Inflammatory macrophage (primary cell): ENCODE data around the gene TRAF2.

ENCODE experiments used
- DNase-seq, 2 donors: peaks; one replicate each; pipeline ENCODE4 v3.0.0-alpha.2; 2020 to 2022

TRAF2 gene

DNA sequence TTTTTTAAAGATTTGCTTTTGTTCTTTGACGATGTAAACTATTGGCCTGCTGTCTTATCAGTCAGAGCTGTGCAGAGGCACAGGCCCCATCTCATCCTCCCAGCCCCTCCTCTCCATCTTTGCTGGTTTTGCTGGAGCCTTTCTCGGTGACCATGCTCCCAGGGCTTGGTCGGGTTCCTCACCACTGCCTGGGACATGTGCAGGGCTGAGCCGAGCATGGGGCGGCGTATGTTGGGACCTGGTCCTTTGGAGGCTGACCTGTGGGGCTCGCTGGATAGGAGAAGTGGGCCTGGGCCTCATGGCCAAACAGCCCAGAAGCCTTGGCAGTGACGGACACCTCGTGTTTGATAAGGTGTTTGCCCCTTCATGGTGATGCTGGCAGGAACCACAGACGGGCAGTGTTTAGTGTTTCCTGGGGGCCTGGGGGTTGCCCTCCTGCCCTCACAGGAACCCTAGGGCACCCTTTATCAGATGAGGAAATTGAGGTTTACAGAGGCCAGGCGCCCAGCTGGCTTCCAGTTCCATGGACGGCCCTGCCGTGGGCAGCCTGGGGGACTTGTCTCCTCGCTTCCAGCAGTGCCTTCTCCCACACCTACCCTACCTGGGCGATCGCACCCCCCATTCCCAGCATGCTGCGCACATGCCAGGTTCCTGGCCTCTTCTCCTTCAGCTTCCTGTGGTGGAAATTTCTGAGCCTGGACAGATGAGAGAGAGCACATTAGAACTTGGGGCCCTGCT is 27.6 kb downstream of the TRAF2 start:
- no peak for DNase-seq

DNA sequence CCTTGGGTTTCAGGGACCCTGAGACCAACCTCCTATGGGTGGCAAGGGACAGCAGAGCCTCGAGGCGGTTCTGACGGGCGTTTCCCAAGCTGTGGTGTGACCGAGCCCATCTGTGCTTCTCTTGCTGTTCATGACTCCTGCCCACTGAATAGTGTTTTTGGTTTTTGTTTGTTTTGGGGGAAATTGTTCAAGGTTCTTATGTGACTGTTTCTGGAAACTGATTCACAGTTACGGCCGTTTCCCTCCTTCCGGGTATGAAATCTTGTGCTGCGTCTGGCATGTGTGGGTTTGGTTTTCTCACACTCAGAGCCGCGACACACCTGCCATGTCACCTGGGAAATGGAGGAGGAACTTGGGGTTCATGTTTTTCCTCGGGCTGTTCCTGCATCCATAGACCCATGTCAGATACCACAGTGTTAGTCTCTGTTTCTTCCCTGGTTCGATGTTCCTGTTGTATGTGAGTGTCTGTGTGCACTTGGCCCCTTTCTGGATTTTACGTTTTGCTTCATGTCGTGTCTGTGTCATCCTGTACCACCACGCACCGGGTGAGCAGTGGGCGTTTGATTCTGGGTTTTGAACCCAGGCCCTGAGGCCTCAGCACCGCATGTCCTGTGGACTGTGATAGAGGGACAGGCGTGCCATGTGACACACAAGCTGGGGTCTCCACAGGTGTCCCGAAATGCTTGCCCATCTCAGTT is 29.5 kb downstream of the TRAF2 start:
- no peak for DNase-seq

DNA sequence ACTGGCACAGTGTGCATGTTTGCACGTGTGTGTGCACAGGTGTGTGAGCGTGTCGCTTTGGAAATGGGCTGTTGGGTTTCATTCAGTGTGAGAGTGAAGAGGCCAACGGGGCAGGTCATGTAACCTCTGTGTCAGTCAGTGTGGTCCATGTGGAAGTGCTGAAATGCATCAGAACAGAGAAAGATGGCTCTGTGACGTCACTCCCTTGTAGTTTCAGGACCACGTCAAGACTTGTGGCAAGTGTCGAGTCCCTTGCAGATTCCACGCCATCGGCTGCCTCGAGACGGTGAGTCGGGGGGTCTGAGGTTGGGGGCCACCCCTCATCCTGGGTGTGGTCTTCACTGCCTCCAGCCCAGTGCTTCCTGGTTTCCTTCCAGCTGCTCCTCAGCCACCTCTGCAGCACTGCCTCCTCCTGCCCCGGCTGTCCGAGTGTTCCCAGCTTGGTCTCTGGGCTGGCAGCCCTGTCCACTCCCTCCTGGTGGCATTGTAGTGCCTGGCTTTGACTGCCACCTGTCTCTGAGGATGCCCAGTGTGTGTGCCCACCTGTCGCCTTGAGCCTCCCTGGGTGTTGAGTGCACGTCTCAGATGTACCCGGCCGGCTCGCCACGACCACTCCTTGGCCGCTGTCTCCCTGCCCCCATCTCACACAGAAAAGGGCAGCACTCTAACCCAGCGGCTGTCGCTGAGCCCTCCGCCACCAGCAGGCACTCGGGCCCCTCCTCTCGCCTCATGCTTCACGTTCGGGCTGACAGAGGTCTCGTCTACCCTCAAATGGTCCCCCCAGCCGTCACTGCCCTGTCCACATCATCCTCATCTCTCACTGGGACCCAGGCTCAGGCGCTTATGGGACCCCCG is 30.2 kb downstream of the TRAF2 start:
- no peak for DNase-seq

DNA sequence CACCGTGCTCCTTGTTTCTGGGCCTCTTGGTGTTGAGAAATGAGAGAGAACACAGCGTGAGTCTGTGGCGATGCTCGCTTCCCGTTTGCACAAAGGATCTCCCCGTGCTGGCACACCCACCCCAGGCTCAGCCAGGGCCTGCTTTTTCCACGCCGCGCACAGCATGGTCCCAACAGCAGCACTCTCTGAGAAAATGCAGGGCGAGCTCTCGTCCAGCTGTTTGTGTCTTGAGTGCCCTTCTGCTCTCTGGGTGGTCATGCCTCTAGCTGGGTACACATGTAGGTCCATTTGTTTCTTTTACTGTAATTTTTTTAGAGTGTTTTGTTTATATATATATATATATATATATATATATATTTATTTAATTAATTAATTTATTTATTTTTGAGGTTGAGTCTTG is 31.6 kb downstream of the TRAF2 start:
- DNase-seq: no peak

DNA sequence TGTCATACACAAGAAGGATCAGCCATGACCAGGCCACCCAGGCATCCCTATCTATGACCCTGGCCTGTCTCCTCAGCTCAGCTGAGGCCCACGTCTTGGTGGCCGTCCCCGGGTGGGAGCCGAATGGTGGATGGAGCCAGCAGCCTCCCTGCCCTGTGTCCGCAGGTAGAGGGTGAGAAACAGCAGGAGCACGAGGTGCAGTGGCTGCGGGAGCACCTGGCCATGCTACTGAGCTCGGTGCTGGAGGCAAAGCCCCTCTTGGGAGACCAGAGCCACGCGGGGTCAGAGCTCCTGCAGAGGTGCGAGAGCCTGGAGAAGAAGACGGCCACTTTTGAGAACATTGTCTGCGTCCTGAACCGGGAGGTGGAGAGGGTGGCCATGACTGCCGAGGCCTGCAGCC is 33.8 kb downstream of the TRAF2 start:
- no peak for DNase-seq

DNA sequence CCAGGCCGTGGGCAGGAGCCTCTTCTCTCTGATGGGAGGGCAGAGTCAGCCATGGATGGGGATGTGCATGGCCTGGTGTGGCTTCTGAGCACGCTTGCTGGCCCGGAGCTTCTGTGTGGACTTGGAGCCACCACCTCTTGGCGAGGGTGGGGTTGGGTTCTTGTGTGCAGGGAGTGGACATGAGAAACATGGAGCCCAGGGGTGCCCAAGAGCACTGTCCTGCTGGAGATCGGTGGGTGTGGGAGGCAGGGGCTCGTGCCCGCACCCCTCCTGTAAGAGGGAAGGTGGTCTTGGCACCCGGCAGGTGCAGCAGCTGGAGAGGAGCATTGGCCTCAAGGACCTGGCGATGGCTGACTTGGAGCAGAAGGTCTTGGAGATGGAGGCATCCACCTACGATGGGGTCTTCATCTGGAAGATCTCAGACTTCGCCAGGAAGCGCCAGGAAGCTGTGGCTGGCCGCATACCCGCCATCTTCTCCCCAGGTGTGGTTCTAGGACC is 34.5 kb downstream of the TRAF2 start:
- no peak for DNase-seq

DNA sequence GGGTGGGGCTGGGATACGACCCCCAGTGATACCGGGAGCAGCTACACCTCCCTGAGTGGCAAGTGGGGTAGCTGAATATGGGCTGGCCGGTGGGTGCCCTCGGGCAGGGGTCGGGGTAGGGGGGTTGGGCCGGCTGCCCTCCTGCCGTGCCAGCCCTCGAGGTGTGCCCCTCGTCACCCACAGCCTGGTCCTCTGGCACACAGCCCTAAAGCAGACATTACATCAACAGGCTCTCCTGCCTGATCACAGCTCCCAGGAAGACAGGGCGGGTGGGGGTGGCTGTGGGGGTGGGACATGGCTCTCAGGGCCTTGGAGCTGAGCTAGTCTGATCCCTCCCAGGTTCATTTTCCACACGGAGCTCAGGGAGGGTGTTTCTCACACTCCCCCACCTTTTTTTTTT is 35.0 kb downstream of the TRAF2 start:
- no peak for DNase-seq

DNA sequence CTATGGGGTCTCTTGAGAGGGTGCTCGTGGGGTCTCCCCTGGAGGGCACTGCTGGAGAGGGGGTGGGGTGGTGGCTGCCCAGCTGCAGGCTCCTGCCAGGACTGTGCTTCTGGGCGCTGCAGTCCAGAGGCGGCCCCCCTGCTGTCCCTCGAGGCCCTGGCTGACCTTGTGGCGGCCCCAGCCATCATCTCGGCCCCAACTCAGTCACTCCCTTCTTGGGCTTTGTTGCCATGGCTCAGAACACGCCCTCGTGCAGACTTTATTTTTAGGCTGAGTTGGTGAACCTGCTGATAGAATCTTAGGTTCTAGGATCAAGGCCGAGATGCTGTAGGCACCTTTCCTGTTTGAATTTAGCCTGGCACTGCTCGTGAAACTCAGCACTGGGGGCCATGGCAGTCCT is 35.4 kb downstream of the TRAF2 start:
- DNase-seq: no peak

DNA sequence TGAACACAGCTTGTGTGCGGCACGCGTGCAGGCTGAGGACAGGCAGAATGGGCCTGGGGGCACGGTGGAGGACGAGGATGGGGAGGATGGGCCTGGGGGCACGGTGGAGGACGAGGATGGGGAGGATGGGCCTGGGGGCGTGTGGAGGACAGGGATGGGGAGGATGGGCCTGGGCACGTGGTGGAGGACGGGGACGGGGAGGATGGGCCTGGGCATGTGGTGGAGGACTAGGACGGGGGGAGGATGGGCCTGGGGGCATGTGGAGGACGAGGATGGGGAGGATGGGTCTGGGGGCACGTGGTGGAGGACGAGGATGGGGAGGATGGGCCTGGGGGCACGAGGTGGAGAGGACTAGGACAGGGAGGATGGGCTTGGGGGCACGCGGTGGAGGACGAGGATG is 36.2 kb downstream of the TRAF2 start:
- no peak for DNase-seq

DNA sequence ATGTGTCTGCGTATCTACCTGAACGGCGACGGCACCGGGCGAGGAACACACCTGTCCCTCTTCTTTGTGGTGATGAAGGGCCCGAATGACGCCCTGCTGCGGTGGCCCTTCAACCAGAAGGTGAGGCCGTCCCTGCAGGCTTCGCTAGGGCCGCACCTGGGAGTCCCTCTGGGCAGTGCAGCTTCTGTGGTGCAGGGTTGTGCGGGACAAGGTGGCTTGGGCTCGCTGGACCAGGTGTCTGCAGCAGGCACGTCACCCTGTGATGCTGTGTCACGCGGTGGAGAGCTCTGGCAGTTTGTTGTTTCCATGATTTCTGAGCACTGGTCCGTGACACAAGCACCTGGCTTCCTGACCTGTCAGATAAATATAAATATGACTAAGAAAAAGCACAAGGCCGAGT is 37.6 kb downstream of the TRAF2 start:
- no peak for DNase-seq

DNA sequence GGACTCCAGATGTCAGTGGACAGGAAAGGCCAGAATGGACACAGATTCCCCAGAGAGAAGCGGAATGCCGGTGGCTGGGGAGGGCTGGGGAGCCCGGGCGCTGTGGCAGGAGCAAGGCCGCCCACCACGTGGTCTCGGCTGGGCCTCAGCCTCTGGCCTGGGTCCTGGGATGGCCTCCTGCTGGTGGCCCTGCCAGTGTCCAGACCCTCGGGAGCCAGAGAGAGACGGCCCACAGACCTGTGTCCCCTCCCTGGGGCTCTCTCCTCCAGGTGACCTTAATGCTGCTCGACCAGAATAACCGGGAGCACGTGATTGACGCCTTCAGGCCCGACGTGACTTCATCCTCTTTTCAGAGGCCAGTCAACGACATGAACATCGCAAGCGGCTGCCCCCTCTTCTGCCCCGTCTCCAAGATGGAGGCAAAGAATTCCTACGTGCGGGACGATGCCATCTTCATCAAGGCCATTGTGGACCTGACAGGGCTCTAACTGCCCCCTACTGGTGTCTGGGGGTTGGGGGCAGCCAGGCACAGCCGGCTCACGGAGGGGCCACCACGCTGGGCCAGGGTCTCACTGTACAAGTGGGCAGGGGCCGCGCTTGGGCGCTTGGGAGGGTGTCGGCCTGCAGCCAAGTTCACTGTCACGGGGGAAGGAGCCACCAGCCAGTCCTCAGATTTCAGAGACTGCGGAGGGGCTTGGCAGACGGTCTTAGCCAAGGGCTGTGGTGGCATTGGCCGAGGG is 39.3 kb downstream of the TRAF2 start:
- DNase-seq: no peak

DNA sequence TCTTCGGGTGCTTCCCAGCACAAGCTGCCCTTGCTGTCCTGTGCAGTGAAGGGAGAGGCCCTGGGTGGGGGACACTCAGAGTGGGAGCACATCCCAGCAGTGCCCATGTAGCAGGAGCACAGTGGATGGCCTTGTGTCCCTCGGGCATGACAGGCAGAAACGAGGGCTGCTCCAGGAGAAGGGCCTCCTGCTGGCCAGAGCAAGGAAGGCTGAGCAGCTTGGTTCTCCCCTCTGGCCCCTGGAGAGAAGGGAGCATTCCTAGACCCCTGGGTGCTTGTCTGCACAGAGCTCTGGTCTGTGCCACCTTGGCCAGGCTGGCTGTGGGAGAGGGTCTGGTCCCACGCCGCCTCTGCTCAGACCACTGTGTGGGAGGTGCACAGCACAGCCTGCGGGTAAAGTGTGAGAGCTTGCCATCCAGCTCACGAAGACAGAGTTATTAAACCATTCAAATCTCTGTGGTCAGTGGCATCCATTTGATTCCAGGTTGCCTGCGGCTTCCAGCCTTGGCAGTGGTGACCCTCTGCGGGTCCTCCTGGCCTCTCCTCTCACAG is 39.9 kb downstream of the TRAF2 start:
- no peak for DNase-seq

DNA sequence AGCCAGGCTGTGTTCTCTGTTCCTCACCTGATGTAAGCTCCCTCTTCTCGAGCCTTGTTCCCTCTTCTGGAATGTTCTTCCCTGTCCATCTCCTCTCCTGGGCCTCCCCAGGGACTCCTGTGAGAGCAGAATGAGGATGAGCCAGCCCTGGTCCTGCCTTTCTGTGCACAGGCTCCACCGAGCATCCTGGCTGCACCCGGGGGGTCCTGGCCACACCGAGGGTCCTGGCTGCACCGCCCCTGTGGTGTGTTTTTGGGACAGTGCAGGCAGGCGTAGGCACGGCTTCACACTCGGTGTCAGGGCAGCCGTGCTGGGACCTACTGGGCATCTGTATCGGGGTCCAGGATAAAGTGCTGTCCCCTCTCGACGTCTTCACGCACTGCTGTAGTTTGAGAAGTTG is 40.4 kb downstream of the TRAF2 start:
- no peak for DNase-seq

DNA sequence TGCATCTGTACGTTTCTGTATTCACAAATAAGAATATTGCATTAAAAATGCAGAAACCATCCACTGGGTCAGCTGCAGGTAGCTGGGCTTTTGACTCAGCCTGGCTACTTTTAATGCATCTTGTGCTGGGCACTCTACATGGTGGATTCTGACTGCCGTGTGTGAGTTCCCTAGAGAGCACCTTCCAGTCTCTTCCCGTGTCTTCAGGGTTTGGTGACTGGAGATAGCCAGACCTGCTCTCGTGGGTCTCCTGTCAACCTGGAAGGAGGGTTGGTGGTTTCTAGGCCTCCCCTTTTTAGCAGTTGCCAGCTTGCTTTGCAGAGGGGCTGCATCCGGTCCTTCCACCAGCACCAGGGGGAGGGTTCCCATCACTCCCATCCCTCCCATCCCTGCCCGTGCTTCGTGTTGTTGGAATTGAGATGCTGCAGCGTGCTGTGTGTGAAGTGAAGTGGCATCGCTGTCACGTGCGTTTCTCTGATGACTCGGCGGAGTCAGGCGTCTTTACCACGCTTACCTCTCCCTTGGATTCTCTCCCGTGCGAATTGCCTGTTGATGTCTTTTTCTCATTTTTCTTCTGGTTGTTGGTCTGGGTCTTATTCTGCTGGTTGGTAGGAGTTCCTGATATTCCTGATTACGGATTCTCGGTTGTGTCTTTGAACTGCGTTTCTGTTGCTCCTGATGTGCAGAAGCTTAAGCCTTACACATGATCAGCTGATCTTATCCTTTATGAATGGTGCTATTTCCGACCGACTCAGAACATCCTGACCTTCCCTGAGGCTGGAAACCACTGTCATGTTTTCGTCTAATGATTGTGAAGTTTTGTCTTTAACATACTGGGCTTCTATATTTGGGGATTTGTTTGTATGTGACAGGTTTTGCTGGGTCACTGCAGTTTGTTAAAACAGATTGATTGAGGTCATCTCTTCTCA is 41.3 kb downstream of the TRAF2 start:
- DNase-seq: peak in 1 of 2 donors; percentile 60

DNA sequence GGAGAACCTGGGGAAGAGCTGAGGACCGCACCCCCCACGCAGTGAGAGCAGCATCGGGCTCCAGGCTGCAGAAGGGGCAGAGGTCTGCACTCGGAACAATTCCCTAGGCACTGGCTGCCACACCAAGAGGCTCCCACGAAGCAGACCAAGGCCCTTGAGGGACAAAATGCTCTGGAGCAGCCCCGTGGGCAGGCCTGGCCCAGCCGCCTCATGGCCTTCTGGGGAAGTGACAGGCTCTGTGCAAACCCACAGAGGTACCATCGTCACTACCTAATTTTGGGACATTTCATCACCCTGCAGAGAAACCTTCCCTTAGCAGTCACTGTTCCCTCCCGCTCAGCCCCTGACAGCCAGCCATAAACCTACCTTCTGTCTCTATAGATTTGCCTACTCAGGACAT is 42.3 kb downstream of the TRAF2 start:
- DNase-seq: peak; percentile 83 to 96

DNA sequence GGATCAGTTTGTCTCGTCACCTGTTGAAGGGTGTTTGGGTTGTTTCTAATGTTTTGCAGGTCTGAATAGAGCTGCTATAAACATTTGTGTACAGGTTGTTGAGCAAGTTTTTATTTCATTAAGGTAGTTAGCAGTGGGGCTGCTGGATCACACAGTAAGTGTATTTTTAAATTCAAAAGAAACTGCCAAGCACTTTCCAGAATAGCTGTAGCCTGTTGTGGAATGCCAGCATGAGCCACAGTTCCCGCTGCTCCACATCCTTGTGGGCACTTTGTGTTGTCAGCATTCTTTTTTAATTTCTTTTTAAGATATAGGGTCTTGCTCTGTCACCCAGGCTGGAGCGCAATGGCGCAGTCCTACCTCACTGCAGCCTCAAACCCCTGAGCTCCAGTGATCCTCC is 43.7 kb downstream of the TRAF2 start:
- no peak for DNase-seq

DNA sequence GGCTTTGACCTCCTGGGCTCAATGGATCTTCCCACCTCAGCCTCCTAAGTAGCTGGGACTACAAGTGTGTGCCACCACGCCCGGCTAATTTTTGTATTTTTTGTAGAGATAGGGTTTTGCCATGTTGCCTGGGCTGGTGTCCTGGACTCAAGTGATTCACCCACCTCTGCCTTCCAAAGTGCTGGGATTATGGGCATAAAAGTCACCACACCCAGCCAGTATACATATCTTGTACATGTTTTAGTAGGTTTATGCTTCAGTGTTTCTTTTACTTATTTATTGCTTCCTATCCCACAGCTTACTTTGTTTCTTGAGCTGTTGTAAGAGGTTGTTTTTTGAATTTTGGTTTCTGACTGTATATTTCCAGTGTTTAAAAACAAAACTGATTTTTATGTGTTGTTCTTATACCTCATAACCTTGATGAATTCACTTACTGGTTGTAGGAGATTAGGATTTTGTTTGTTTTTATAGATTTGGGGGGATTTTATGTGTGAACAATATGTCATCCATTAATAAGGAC is 45.4 kb downstream of the TRAF2 start:
- DNase-seq: no peak

DNA sequence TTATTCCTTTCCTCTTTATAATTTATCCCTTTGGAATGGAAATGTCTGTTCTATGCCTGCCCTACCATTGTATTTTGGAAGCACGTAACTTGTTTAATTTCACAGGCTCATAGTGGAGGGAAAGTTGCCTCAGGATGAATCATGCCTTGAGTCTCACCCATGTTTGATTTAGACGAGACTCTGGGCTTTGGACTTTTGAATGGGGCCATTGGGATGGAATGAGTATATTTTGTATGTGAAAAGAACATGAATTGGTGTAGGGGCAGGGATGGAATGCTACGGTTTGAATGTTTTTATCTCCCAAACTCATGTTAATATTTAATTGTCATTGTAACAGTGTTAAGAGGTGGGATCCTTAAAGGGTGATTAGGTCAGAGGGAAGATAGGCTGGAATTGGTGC is 48.0 kb downstream of the TRAF2 start:
- no peak for DNase-seq

DNA sequence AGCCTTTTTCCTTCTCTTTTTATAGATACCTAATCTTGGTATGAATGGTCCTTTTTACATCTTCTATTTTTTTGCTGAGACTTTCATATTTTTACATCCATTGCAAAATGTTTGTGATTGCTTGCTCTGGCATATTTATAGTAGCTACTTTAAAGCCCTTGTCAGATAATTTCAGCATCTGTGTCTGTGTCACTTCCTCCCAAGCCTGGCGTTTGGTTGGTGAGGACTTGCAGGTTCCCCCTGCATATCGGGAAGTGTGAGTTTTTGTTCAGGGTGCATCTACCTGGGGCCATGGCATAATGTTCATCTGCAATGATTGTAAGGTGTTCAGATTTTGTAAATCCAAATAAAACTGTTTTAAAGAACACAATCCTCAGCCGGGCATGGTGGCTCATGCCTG is 49.3 kb downstream of the TRAF2 start:
- DNase-seq: peak; percentile 47 to 67

DNA sequence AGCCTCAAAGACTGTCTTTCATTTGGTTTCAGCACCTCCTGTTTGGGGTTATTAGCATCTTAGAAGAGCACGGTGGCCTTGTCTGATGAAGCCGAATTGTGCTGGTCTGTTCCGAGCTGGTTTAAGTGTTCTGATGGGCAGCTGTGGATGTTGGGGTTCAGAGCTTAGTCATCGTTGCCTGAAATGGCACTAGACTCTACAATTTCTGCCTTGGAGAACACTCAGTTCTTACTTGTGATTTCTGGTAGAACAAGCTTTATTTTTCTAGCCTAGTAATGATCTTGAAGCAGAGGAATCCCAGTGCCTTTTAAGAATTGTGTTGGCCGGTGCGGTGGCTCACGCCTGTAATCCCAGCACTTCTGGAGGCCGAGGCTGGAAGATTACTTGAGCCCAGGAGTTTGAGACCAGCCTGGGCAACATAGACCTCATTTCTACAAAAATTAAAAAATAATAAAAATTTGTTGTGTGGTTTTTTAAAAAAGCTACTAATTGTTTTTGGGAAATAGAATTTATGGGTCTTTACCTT is 50.4 kb downstream of the TRAF2 start:
- DNase-seq: no peak
